AG08396 (cell line): ENCODE results near the gene C16orf74.

ENCODE experiments used
- DNase-seq: peaks from one replicate; pipeline ENCODE4 v3.0.0; 2012; ENCODE audit warnings: low spot score, mixed read lengths

Gene C16orf74

GRCh38 chr16:85695196-85696128, 55.4 kb downstream of the C16orf74 start:
- DNase-seq = no peak

GRCh38 chr16:85690469-85691064, 60.3 kb downstream of the C16orf74 start:
- DNase-seq = no peak

DNA sequence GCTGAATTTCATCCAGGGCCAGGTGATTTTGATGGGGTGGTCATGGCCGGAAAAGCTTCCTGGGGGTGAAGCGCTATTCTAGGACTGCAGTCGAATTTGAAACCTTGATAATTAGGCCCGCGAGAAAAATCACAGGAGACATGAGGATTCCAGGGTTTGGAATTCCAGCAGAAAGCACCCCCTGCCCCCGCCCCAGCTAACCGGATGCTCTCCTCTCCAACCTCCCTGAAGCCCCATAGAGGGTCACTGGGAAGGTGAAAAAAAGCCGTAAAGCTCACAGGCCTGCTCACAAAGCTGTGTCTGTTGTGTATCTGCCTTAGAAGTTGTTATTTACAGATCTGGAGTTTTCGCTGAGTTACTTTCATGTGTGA, 61.0 kb downstream of the C16orf74 start:
- DNase-seq = no peak

DNA sequence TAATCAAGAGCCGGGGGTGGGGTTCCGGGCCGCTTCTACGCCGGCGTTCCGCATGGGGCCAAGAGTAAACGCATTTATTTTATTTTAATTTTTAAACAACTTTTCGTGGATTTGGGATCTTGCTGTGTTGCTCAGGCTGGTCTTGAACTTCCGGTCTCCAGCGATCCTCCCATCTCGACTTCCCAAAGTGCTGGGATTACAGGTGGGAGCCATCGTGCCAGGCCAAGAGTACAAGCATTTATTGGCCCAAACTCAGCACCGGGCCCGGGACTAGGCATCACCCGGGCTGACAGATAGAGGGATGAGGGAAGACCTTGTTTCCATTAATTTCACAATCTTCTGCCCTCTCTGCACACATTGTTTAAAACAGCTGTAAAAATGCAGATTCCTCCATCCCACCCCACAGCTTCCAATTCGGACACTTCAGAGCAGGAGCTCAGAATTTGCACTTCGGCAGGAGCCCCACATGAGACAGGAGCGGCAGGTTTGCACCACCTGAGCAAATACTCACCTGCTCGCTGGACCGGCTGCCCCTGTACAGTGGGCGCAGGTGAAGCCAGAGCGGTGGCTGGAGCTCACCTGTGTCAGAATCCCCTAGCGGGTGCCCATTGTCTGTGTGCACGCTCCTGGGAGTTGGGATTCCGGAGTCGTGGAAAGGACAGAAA, 61.5 kb downstream of the C16orf74 start:
- DNase-seq = no peak

DNA sequence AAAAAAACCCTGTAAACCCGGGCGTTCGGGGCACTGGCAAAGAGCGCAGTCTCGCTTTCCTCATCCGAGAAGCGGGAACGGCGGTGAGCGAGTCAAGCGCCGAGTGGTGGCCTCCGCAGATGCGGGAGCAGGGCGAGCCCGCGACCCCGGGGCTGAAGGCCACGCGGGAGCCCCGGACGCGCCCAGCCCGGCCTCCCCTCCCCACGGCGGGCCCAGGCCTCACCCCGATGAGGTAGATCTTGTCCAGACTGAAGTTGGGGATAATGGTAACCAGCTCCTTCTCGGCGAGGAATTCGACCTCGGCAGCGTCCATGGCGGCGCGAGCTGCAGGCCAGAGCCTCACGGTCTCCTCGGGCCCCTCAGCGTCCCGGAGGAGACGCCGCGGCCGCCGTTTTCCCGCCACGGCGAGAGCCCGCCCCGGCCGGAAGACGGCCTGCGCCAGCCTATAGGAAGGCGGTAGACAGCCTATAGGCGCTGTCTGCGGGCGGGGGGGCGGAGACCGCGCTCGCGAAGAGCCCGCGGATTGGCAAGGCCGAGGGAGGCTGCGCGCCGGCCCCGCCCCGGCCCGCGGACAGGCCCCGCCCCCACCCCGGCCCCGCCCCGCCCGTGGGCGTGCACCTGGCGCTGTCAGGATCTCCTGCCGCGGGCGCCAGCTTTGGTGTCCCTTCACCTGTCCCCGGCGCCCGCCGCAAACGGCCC, 62.2 kb downstream of the C16orf74 start, which contains the start of gene GINS2:
TSS of gene GINS2 (minus strand) at position 369 of the 699 bp plus-strand sequence. CDS start at position 313, 56 bp downstream.
- DNase-seq = peak; percentile 100

- no peak for DNase-seq
Measured at GRCh38 chr16:85687651-85688471, 63.0 kb downstream of the C16orf74 start.

DNA sequence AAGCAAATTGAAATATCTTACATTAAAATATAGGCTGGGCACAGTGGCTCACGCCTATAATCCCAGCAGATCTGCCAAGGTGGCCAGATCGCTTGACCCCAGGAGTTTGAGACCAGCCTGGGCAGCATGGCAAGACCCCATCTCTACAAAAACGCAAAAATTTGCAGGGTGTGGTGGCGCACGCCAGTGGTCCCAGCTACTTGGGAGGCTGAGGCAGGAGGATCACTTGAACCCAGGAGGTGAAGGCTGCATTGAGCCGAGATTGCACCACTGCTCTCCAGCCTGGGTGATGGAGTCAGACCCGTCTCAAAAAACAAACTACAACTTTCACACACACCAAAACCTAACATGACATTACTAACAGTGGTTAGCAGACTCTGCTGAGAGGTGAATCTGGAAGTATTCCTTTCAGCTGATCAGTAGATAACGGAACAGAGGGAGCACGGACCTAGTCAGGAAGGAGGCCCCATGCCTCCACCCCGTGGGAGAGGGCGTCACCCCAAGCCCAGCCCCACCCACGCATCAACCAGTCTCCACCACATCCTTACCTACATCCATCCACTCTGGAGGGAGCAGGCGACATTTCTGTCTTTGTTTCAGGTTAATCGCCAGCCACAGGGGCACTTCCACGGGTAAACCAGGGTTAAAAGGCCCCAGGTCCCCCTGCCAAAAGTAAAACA, 63.8 kb downstream of the C16orf74 start:
- no peak for DNase-seq

DNA sequence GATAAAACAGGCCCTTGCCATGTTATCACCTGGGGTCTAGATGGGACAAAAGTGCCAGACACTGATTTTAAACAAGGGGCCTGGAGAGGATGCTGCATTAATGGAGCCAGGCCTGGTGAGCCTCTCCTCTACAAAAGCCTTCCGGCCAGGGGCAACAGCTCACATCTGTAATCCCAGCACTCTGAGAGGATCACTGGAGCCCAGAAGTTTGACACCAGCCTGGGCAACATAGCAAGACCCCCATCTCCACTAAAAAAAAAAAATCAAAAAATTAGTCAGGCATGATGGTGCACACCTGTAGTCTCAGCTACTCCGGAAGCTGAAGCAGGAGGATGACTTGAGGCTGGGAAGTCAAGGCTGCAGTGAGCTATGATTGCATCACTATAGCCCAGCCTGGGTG, 65.6 kb downstream of the C16orf74 start:
- DNase-seq = no peak

DNA sequence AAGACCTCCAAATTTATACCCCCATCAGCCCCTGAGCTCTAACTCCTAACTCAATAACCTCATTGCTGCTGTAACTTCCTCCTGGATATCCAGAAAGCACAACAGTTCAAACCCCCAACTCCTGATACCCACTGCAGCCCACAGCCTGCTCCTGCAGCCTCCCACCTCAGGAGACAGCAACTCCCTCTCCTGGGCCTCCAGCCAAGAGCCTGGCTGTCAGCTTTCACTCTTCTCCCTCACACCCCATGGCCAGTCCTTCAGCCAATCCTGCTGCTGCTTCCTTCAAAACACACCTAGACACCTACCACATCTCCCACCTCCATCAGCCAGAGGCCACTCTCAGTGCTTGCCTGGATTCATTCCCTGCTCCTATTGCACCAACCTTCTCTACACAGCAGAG, 67.5 kb downstream of the C16orf74 start:
- DNase-seq = no peak

DNA sequence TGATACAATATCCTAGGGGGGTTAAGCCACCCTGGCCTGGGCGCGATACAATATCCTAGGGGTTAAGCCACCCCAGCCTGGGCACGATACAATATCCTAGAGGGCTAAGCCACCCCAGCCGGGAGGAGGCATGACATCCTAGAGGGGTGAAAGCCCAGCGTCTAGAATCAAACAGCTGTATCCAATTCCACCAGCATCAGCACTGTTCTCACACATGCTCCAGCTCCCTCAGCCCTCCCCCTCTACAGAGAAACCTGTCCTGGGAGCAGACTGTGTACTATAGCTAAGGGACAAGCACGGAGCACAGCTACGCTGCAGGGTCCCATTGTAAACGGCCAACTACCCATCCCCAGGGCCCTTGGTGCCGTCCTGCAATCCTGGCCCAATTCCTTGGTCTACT, 68.4 kb downstream of the C16orf74 start:
- DNase-seq = no peak

GRCh38 chr16:85681255-85681654, 69.6 kb downstream of the C16orf74 start:
- DNase-seq = no peak

DNA sequence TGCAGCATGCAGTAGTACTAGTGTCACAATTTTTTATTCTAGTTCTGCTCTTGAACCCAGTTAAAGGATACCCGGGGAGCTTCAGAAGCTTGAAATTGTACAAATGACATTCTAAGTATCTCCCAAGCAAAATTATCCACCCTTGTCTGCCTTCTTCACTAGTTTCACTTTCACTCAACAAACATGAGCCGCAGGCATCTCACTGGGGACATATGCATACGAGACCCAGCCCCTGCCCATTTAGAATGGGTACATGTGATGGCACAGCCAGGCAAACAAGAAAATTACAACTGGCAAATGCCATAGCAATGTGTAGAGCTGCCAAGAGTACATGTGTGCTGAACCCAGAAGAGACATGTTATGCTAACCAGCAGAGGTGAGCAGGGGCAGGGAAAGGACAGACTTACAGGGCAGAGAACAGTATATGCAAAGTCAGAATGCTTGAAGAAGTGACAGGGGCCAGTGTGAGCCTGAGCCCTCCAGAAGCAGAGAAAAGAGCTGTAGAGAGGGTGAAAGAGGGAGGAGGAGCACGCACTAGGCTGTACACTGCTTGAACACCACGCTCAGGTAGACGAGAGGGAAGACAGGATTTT, 70.4 kb downstream of the C16orf74 start:
- DNase-seq = no peak

- DNase-seq = no peak
Measured at GRCh38 chr16:85679870-85680269, 71.0 kb downstream of the C16orf74 start.

- DNase-seq = no peak
Measured at GRCh38 chr16:85678821-85679220, 72.1 kb downstream of the C16orf74 start.

GRCh38 chr16:85678016-85678415, 72.9 kb downstream of the C16orf74 start:
- DNase-seq = no peak

DNA sequence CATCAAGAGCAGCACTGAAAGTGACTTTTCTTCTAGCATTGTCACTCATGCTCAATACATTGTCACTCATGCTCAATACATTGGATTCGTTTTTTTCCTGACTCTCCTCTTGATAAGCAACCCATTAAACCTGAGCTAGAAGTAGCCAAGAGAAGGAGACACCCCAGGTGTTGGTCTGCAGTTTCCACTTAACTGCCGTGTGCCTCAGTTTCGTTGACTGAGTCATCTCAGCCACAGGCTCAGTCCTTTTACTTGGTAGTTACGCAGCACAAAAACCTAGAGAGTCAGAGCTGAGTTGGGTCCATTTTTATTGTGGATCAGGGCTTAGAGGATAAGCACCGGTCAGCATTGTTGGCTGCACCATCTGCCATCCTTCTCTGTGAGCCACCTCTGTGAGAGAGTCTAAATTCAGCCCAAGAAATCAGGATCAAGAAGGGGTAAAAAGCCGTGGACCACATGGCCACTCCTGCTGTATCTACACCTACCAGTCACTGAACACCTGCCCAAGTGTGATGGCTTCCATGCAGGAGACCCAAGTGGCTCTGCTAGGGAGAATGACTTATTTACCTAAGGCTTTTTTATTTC, 73.4 kb downstream of the C16orf74 start:
- no peak for DNase-seq

DNA sequence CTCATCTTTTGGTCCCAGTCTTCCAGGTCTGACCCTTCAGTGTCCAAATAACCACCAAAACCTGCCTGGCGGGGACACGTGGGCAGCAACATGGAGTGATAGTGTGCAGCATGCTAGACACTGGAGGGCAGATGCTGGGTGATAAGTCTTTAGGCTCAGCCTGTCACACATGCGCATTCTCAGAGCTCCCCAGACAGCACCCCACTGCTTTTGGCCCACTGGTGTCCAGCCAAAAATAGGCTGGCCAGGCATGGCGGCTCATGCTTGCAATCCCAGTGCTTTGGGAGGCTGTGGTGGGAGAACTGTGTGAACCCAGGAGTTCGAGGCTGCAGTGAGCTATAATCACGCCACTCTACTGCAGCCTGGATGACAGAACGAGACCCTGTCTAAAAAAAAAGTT, 74.4 kb downstream of the C16orf74 start:
- no peak for DNase-seq

DNA sequence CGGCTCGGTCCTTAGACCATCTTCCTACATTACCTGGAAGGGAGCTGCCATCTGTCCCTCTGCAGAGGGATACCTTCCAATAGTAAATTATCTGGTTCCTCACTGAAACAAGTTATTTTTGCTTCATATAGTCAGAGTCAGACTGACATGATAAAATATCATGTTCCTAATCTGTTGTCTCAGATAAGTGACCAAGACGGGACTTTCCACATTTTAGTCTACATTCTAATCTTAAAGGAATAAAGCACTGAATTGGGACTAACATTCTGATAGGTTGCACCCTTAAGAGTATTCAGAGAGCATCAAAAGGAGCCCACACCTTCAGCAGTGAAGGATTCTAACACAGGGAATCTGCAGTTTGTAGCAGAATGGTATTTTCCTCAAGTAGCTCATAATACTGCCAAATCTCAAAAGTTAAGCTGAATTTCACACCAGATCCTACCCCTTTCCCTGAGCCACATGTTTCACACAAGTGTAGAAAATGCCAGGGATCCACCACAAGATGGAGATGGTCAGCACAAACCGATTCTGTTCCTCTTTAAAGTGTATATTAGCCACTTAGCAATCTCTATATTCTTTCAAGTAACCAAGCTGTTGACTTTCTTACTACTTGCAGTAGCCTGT, 75.5 kb downstream of the C16orf74 start:
- DNase-seq = no peak

DNA sequence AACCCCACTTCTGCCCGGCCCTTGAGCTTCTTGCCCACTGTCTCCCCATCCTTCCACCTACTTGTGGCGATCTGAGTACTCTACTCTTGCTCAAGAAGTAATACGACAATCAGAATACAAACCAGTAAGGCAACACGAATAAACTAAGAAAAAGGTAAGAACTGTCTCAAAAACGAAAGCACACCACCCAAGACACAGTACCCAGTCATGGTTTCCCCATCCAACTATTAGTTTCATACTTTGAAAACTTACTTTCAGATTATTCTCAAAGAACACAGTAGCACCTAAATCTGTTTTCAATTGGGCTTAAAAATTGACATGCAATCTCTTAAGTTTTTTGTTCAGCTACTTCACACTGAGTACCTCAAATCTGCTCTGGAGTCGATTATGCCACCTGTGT, 76.1 kb downstream of the C16orf74 start:
- DNase-seq = no peak

DNA sequence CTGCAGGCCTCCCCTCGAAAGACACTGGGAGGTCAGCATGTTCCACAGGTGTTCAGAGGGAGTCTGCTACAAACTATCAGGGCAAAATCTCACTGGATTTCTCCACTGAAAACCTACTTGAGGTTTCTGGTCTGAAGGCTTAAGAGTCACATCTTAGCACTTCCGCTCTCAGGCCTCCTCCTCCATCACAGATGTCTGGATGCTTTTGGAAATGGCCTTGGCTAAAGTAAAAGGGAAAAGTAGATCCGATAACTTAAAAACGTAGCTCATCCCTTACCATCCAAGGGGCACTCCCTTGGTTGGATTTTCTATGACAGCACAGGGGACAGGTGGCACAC, 76.5 kb downstream of the C16orf74 start:
- DNase-seq = no peak
